ENCODE data around the gene BCORL1.

DNA sequence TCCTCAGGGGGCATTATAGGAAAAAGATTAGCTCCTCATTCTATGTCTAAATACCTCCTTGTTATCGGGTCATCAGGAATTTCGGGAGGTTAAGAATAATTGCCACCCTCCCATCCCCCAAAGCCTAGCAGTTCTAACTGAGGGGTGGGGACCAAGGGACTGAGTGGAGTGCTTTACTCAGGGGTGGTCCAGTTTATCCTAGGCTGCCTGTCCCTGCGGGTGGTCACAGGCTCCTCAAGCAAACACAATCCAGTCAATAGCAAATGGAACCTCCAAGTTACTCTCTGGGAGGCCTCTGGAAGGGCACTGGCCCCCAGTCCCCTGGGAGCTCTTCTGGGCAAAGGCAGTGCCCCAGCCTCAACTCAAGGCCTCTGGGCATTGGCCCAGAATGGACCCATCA is 121.2 kb downstream of the BCORL1 start:
- TF ChIP-seq, protein P1, sequence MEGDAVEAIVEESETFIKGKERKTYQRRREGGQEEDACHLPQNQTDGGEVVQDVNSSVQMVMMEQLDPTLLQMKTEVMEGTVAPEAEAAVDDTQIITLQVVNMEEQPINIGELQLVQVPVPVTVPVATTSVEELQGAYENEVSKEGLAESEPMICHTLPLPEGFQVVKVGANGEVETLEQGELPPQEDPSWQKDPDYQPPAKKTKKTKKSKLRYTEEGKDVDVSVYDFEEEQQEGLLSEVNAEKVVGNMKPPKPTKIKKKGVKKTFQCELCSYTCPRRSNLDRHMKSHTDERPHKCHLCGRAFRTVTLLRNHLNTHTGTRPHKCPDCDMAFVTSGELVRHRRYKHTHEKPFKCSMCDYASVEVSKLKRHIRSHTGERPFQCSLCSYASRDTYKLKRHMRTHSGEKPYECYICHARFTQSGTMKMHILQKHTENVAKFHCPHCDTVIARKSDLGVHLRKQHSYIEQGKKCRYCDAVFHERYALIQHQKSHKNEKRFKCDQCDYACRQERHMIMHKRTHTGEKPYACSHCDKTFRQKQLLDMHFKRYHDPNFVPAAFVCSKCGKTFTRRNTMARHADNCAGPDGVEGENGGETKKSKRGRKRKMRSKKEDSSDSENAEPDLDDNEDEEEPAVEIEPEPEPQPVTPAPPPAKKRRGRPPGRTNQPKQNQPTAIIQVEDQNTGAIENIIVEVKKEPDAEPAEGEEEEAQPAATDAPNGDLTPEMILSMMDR (IDR thresholded peaks at IDR 0.05; ENCODE audit: insufficient read depth, low read length): no peak
- TF ChIP-seq POLR2AphosphoS5 (IDR thresholded peaks at IDR 0.05; ENCODE audit: low read depth) (no peak), GABPA (IDR thresholded peaks at IDR 0.05; ENCODE audit: low read depth) (no peak)
- TF ChIP-seq, protein P2, sequence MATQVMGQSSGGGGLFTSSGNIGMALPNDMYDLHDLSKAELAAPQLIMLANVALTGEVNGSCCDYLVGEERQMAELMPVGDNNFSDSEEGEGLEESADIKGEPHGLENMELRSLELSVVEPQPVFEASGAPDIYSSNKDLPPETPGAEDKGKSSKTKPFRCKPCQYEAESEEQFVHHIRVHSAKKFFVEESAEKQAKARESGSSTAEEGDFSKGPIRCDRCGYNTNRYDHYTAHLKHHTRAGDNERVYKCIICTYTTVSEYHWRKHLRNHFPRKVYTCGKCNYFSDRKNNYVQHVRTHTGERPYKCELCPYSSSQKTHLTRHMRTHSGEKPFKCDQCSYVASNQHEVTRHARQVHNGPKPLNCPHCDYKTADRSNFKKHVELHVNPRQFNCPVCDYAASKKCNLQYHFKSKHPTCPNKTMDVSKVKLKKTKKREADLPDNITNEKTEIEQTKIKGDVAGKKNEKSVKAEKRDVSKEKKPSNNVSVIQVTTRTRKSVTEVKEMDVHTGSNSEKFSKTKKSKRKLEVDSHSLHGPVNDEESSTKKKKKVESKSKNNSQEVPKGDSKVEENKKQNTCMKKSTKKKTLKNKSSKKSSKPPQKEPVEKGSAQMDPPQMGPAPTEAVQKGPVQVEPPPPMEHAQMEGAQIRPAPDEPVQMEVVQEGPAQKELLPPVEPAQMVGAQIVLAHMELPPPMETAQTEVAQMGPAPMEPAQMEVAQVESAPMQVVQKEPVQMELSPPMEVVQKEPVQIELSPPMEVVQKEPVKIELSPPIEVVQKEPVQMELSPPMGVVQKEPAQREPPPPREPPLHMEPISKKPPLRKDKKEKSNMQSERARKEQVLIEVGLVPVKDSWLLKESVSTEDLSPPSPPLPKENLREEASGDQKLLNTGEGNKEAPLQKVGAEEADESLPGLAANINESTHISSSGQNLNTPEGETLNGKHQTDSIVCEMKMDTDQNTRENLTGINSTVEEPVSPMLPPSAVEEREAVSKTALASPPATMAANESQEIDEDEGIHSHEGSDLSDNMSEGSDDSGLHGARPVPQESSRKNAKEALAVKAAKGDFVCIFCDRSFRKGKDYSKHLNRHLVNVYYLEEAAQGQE (IDR thresholded peaks at IDR 0.05; ENCODE audit: insufficient replicate concordance, low read depth): no peak
